HepG2 (cell line): ENCODE measurements around the gene SLC35B2. TPM values are rescaled to one million over a fixed set of nuclear protein-coding genes. Genes with fewer than 3 reads are reported as not detected.
A peak's percentile ranks its signal among the peaks of the same experiment; 100 is the strongest.

Source experiments
- ATM ChIP-seq: fragments of 450-650 bp; IDR thresholded peaks from 2 replicates; pipeline ENCODE4 v1.7.1; 2017; ENCODE audit warnings: mild to moderate bottlenecking, borderline replicate concordance
- CC2D1A ChIP-seq: sonication (generic); formaldehyde crosslinking; IDR thresholded peaks from 2 replicates; pipeline ENCODE4 v1.8.1; 2023; ENCODE audit warnings: mild to moderate bottlenecking, missing genetic modification reagents
- DRAP1 ChIP-seq: IDR thresholded peaks from 2 replicates; pipeline ENCODE4 v1.6.1; 2016; ENCODE audit warnings: missing genetic modification reagents, missing compliant biosample characterization
- HMGXB3 ChIP-seq: sonication (generic); formaldehyde crosslinking; IDR thresholded peaks from 2 replicates; pipeline ENCODE4 v1.4.0; 2020; ENCODE audit warnings: missing genetic modification reagents, borderline replicate concordance
- HMGXB4 ChIP-seq, 2 experiments: sonication (generic) in 1 of 2; formaldehyde crosslinking in 1 of 2; IDR thresholded peaks; 2 replicates each; pipeline versions ENCODE4 v1.4.0 to v1.6.1; 2018 to 2020; ENCODE audit warnings: missing genetic modification reagents in 2 of 2, borderline replicate concordance in 1 of 2, low read depth in 1 of 2, mild to moderate bottlenecking in 1 of 2, missing biosample characterization in 1 of 2
- JUNB ChIP-seq: sonication (generic); formaldehyde crosslinking; IDR thresholded peaks from 2 replicates; pipeline ENCODE4 v1.8.0; 2022; ENCODE audit warnings: missing genetic modification reagents, mild to moderate bottlenecking, borderline replicate concordance
- LCORL ChIP-seq, 2 experiments: fragments of 450-650 bp in 1 of 2; sonication (generic) in 1 of 2; formaldehyde crosslinking in 1 of 2; IDR thresholded peaks; 2 replicates each; pipeline versions ENCODE4 v1.5.0 to v1.6.1; 2017 to 2020; ENCODE audit warnings: antibody characterized with exemption in 1 of 2, missing genetic modification reagents in 1 of 2
- NCOA5 ChIP-seq: sonication (generic); formaldehyde crosslinking; IDR thresholded peaks from 2 replicates; pipeline ENCODE4 v1.4.0; 2020; ENCODE audit warnings: missing genetic modification reagents
- RAD51 ChIP-seq: fragments of 450-650 bp; IDR thresholded peaks from 2 replicates; pipeline ENCODE4 v1.6.1; 2016; ENCODE audit warnings: borderline replicate concordance
- U2AF1 ChIP-seq: fragments of 200-400 bp; formaldehyde crosslinking; optimal IDR thresholded peaks from 2 replicates; pipeline ENCODE3; 2017; ENCODE audit warnings: mild to moderate bottlenecking, low read depth, low read length
- ZFY ChIP-seq: sonication (generic); formaldehyde crosslinking; IDR thresholded peaks from 2 replicates; pipeline ENCODE4 v1.4.0; 2020; ENCODE audit warnings: missing genetic modification reagents
- ZHX1 ChIP-seq: sonication (generic); formaldehyde crosslinking; IDR thresholded peaks from 2 replicates; pipeline ENCODE4 v1.8.1; 2022; ENCODE audit warnings: low read depth, mild to moderate bottlenecking, missing genetic modification reagents
- ZIK1 ChIP-seq: sonication (generic); formaldehyde crosslinking; IDR thresholded peaks from 2 replicates; pipeline ENCODE4 v1.5.0; 2020; ENCODE audit warnings: mild to moderate bottlenecking, low read depth, missing genetic modification reagents, borderline replicate concordance
- ZNF562 ChIP-seq: sonication (generic); formaldehyde crosslinking; IDR thresholded peaks from 2 replicates; pipeline ENCODE4 v1.8.0; 2022; ENCODE audit warnings: missing genetic modification reagents, borderline replicate concordance
- ZNF574 ChIP-seq: sonication (generic); formaldehyde crosslinking; IDR thresholded peaks from 2 replicates; pipeline ENCODE4 v1.4.0; 2020; ENCODE audit warnings: missing genetic modification reagents
- ZNF605 ChIP-seq: sonication (generic); formaldehyde crosslinking; IDR thresholded peaks from 2 replicates; pipeline ENCODE4 v1.8.0; 2022; ENCODE audit warnings: mild to moderate bottlenecking, missing genetic modification reagents
- polyA plus RNA-seq, 8 experiments: library from polyadenylated mRNA; depleted of rRNA in 3 of 8; stranded (reverse) in 7 of 8; unstranded in 1 of 8; fragments of >200 nt; fragmentation: Illumina TruSeq in 4 of 8; extraction: Trizol in 4 of 8; gene quantifications; 2 replicates each; pipeline versions ENCODE4 v1.2.1 to v1.2.3, GENCODE V29; 2011 to 2016; ENCODE audit warnings: low read depth in 4 of 8, missing spikeins in 1 of 8, mixed read lengths in 1 of 8; ENCODE audit not compliant: insufficient read depth in 1 of 8
- total RNA-seq, 5 experiments: library from RNA; depleted of rRNA; stranded (reverse); fragments of >200 nt; fragmentation: Illumina TruSeq; extraction: Trizol; gene quantifications; 2 replicates each; pipeline ENCODE4 v1.2.3, GENCODE V29; 2016; ENCODE audit warnings: low read depth in 1 of 5

SLC35B2 gene
- total and polyA plus RNA-seq, 2 of the 13 experiments (the other 11 are each of a cell fraction or from before 2014, with no cell fraction given) = 61.1 to 148 TPM

- TF ChIP-seq LCORL (IDR thresholded peaks at IDR 0.05) (no peak), LCORL (CRISPR knock-in tag; IDR thresholded peaks at IDR 0.05) (no peak), ZNF574 (CRISPR knock-in tag) (peak; percentile 75), HMGXB4 (CRISPR knock-in tag; IDR thresholded peaks at IDR 0.05; ENCODE audit: borderline replicate concordance in 1 of 2, low read depth in 1 of 2) (peak; percentile 84 to 87), ZNF605 (CRISPR knock-in tag) (peak; percentile 32; the same call in 1 of the 2 replicates), ZHX1 (CRISPR knock-in tag) (no peak), ZFY (CRISPR knock-in tag) (peak; percentile 90), JUNB (CRISPR knock-in tag) (no peak), CC2D1A (CRISPR knock-in tag) (peak; percentile 52; the same call in 1 of the 2 replicates), DRAP1 (CRISPR knock-in tag) (peak; percentile 83), ZIK1 (peak; percentile 46; the same call in 1 of the 2 replicates), ATM (no peak), NCOA5 (CRISPR knock-in tag) (no peak), HMGXB3 (peak; percentile 16; the same call in 1 of the 2 replicates), U2AF1 (no peak), ZNF562 (CRISPR knock-in tag) (no peak), RAD51 (no peak)
These were observed 7.8 kb upstream of the SLC35B2 start, which contains the start of gene NFKBIE (continued) for GRCh38 chr6:44265007-44265721.
